WTC11 (cell line): ENCODE results near the gene DDX46. TPM values are rescaled to one million over a fixed set of nuclear protein-coding genes. Genes with fewer than 3 reads are reported as not detected.

Source experiments
- ATAC-seq: fragments of 200-7000 bp; cut with Tn5 transposase; 2 replicates; pipeline ENCODE4 v1.10.0; 2021; ENCODE audit warnings: mild to moderate bottlenecking, moderate library complexity
- CTCF ChIA-PET: fragments of 300-600 bp; sonication (Branson Sonifier 250); formaldehyde crosslinking; loops from one replicate; lab custom pipeline; 2021; ENCODE audit warnings: antibody characterized with exemption; lab: Charles Lee
- POLR2A ChIA-PET: fragments of 350-600 bp; sonication (Branson Sonifier 250); formaldehyde crosslinking; loops from one replicate; lab custom pipeline; 2021; ENCODE audit warnings: antibody characterized with exemption; lab: Charles Lee
- DNase-seq: peaks from one replicate; pipeline ENCODE4 v3.0.0; 2021; ENCODE audit warnings: low spot score
- H3K27ac Mint-ChIP-seq: 2 replicates; pipeline ENCODE4 v1.8.0; 2021; ENCODE audit warnings: mixed read lengths
- H3K27me3 Mint-ChIP-seq: 2 replicates; pipeline ENCODE4 v1.8.0; 2021; ENCODE audit warnings: low read depth, mild to moderate bottlenecking, moderate library complexity, mixed read lengths
- H3K36me3 Mint-ChIP-seq: 2 replicates; pipeline ENCODE4 v1.8.0; 2021; ENCODE audit warnings: mixed read lengths
- H3K4me1 Mint-ChIP-seq: 2 replicates; pipeline ENCODE4 v1.8.0; 2022; ENCODE audit warnings: mixed read lengths
- H3K4me3 Mint-ChIP-seq: 2 replicates; pipeline ENCODE4 v1.8.0; 2021; ENCODE audit warnings: mild to moderate bottlenecking, moderate library complexity, mixed read lengths
- H3K9me3 Mint-ChIP-seq: 2 replicates; pipeline ENCODE4 v1.8.0; 2021; ENCODE audit warnings: mixed read lengths
- ATF1 ChIP-seq: sonication (generic); formaldehyde crosslinking; IDR thresholded peaks from 2 replicates; pipeline ENCODE4 v1.8.1; 2023; ENCODE audit warnings: mild to moderate bottlenecking, moderate library complexity, missing genetic modification reagents
- CREM ChIP-seq: sonication (generic); formaldehyde crosslinking; IDR thresholded peaks from 2 replicates; pipeline ENCODE4 v1.8.1; 2022; ENCODE audit warnings: mild to moderate bottlenecking, missing genetic modification reagents, moderate library complexity
- ELF4 ChIP-seq: sonication (generic); formaldehyde crosslinking; IDR thresholded peaks from 2 replicates; pipeline ENCODE4 v1.8.1; 2022; ENCODE audit warnings: low read depth, mild to moderate bottlenecking, moderate library complexity, missing genetic modification reagents
- ESRRA ChIP-seq: sonication (generic); formaldehyde crosslinking; IDR thresholded peaks from 2 replicates; pipeline ENCODE4 v1.8.1; 2022; ENCODE audit warnings: mild to moderate bottlenecking, missing genetic modification reagents, borderline replicate concordance
- GABPB1 ChIP-seq: sonication (generic); formaldehyde crosslinking; IDR thresholded peaks from 2 replicates; pipeline ENCODE4 v1.8.1; 2023; ENCODE audit warnings: mild to moderate bottlenecking, missing genetic modification reagents
- PRRX2 ChIP-seq: fragments of 250-450 bp; sonication (Bioruptor Pico); IDR thresholded peaks from 2 replicates; pipeline ENCODE4 v1.8.0; 2021; ENCODE audit warnings: mild to moderate bottlenecking
- ZNF121 ChIP-seq: sonication (generic); formaldehyde crosslinking; IDR thresholded peaks from 2 replicates; pipeline ENCODE4 v1.8.0; 2023; ENCODE audit warnings: missing genetic modification reagents
- total RNA-seq: library from RNA; stranded (reverse); gene quantifications from 3 replicates; pipeline ENCODE4 v1.2.3, GENCODE V29; 2021
- TF ChIP-seq, protein P1 (sequence below): sonication (generic); formaldehyde crosslinking; IDR thresholded peaks from 2 replicates; pipeline ENCODE4 v1.8.1; 2023; ENCODE audit warnings: mild to moderate bottlenecking, moderate library complexity, missing genetic modification reagents
- TF ChIP-seq, protein P2 (sequence below): fragments of 250-450 bp; sonication (Bioruptor Pico); IDR thresholded peaks from 2 replicates; pipeline ENCODE4 v1.9.0; 2021; ENCODE audit warnings: mild to moderate bottlenecking
- TF ChIP-seq, protein P3 (sequence below): fragments of 200-600 bp; IDR thresholded peaks from 2 replicates; pipeline ENCODE4 v1.8.0; 2022; ENCODE audit warnings: antibody characterized with exemption
- TF ChIP-seq, protein P4 (sequence below): sonication (generic); formaldehyde crosslinking; IDR thresholded peaks from 2 replicates; pipeline ENCODE4 v1.8.0; 2022; ENCODE audit warnings: missing genetic modification reagents
- TF ChIP-seq, protein P5 (sequence below): sonication (generic); formaldehyde crosslinking; IDR thresholded peaks from 2 replicates; pipeline ENCODE4 v1.8.1; 2023; ENCODE audit warnings: mild to moderate bottlenecking, missing genetic modification reagents, borderline replicate concordance
- TF ChIP-seq, protein P6 (sequence below): fragments of 250-450 bp; sonication (Bioruptor Pico); IDR thresholded peaks from 2 replicates; pipeline ENCODE4 v1.9.0; 2021; ENCODE audit warnings: mild to moderate bottlenecking, borderline replicate concordance
- TF ChIP-seq, protein P7 (sequence below): sonication (generic); formaldehyde crosslinking; IDR thresholded peaks from 2 replicates; pipeline ENCODE4 v1.8.1; 2022; ENCODE audit warnings: mild to moderate bottlenecking, missing genetic modification reagents, moderate library complexity, borderline replicate concordance

DDX46 gene
- total RNA-seq, 1 experiment from 2014 or later: 123 TPM

DNA sequence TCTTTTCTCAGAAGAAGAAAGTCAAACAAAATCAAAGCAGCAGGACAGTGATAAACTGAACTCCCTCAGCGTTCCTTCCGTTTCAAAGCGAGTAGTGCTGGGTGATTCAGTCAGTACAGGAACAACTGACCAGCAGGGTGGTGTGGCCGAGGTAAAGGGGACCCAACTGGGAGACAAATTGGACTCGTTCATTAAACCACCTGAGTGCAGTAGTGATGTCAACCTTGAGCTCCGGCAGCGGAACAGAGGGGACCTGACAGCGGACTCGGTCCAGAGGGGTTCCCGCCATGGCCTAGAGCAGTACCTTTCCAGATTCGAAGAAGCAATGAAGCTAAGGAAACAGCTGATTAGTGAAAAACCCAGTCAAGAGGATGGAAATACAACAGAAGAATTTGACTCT lies 17.5 kb upstream of the DDX46 start:
- Mint-ChIP-seq H3K9me3 (no peaks in the 10 kb centered on the region), H3K4me1 (peaks cover 8% of the 10 kb centered on the region), H3K27ac (peak overlapping the region; percentile 64), H3K4me3 (no peak overlapping the region), H3K36me3 (peaks cover 19% of the 10 kb centered on the region), H3K27me3 (no peaks in the 10 kb centered on the region)
- ChIA-PET CTCF (interaction anchor here (0.6 to 4.3 kb wide), 3 partner anchors 29 to 164 kb away, joined by 3 to 30 read pairs (median 11); partner anchors contain the start of gene PCBD2), POLR2A (no interaction called here)
- TF ChIP-seq, protein P1, sequence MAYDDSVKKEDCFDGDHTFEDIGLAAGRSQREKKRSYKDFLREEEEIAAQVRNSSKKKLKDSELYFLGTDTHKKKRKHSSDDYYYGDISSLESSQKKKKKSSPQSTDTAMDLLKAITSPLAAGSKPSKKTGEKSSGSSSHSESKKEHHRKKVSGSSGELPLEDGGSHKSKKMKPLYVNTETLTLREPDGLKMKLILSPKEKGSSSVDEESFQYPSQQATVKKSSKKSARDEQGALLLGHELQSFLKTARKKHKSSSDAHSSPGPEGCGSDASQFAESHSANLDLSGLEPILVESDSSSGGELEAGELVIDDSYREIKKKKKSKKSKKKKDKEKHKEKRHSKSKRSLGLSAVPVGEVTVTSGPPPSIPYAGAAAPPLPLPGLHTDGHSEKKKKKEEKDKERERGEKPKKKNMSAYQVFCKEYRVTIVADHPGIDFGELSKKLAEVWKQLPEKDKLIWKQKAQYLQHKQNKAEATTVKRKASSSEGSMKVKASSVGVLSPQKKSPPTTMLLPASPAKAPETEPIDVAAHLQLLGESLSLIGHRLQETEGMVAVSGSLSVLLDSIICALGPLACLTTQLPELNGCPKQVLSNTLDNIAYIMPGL: no peak
- no peak for TF ChIP-seq ZNF121 (CRISPR knock-in tag)
- no peak for TF ChIP-seq PRRX2 (CRISPR knock-in tag)
- ATAC-seq: no peak
- no peak for DNase-seq

DNA sequence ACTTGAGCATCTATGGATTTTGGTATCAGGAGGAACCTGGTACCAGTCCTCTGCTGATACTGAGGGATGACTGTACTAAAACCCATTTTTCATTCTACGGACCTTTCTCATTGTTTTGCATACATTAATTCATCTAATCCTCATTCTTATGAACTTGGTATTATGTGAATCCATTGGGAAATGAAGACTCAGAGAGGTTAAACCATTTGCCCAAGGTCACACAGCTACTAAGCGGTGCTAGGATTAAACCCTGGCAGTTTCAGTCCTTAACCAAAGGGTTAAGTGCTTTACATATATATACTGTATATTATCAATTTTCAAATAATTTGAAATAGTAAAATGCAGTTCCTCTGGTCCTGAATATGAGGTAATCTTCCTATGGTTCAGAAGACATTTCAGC lies 16.4 kb upstream of the DDX46 start:
- Mint-ChIP-seq H3K9me3 (no peaks in the 10 kb centered on the region), H3K27me3 (no peaks in the 10 kb centered on the region), H3K27ac (no peak overlapping the region), H3K4me1 (peaks cover 8% of the 10 kb centered on the region), H3K4me3 (no peak overlapping the region), H3K36me3 (peaks cover 19% of the 10 kb centered on the region)
- POLR2A ChIA-PET: no interaction called here
- CTCF ChIA-PET: no interaction called here
- ATAC-seq (no peak), DNase-seq (no peak)
- TF ChIP-seq, protein P2, sequence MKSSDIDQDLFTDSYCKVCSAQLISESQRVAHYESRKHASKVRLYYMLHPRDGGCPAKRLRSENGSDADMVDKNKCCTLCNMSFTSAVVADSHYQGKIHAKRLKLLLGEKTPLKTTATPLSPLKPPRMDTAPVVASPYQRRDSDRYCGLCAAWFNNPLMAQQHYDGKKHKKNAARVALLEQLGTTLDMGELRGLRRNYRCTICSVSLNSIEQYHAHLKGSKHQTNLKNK (CRISPR knock-in tag): no peak
- no peak for TF ChIP-seq ESRRA (CRISPR knock-in tag)
- TF ChIP-seq, protein P3, sequence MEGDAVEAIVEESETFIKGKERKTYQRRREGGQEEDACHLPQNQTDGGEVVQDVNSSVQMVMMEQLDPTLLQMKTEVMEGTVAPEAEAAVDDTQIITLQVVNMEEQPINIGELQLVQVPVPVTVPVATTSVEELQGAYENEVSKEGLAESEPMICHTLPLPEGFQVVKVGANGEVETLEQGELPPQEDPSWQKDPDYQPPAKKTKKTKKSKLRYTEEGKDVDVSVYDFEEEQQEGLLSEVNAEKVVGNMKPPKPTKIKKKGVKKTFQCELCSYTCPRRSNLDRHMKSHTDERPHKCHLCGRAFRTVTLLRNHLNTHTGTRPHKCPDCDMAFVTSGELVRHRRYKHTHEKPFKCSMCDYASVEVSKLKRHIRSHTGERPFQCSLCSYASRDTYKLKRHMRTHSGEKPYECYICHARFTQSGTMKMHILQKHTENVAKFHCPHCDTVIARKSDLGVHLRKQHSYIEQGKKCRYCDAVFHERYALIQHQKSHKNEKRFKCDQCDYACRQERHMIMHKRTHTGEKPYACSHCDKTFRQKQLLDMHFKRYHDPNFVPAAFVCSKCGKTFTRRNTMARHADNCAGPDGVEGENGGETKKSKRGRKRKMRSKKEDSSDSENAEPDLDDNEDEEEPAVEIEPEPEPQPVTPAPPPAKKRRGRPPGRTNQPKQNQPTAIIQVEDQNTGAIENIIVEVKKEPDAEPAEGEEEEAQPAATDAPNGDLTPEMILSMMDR: no peak
- TF ChIP-seq, protein P4, sequence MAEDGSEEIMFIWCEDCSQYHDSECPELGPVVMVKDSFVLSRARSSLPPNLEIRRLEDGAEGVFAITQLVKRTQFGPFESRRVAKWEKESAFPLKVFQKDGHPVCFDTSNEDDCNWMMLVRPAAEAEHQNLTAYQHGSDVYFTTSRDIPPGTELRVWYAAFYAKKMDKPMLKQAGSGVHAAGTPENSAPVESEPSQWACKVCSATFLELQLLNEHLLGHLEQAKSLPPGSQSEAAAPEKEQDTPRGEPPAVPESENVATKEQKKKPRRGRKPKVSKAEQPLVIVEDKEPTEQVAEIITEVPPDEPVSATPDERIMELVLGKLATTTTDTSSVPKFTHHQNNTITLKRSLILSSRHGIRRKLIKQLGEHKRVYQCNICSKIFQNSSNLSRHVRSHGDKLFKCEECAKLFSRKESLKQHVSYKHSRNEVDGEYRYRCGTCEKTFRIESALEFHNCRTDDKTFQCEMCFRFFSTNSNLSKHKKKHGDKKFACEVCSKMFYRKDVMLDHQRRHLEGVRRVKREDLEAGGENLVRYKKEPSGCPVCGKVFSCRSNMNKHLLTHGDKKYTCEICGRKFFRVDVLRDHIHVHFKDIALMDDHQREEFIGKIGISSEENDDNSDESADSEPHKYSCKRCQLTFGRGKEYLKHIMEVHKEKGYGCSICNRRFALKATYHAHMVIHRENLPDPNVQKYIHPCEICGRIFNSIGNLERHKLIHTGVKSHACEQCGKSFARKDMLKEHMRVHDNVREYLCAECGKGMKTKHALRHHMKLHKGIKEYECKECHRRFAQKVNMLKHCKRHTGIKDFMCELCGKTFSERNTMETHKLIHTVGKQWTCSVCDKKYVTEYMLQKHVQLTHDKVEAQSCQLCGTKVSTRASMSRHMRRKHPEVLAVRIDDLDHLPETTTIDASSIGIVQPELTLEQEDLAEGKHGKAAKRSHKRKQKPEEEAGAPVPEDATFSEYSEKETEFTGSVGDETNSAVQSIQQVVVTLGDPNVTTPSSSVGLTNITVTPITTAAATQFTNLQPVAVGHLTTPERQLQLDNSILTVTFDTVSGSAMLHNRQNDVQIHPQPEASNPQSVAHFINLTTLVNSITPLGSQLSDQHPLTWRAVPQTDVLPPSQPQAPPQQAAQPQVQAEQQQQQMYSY: no peak

DNA sequence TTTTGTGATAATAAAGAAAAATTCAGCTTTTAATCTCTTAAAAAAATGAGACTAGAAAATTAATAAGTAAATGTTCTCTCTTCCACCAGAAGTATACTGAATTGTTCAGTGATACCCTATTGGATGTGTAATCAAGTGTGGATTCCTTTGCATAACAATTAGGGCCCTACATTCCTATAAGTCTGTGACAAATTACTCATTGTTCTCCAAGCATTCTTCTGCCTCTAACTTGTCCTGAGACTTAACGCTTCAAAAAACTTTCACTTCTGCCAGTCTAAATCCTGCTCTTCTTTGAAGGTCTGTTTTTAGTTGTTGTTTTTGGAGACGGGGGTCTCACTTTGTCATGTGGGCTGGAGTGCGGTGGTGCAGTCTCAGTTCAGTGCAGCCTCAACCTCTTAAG lies 9.2 kb upstream of the DDX46 start:
- no peak overlapping the region for H3K4me3 Mint-ChIP-seq
- no peaks in the 10 kb centered on the region for H3K27me3 Mint-ChIP-seq
- no peak for DNase-seq
- peaks cover 11% of the 10 kb centered on the region for H3K4me1 Mint-ChIP-seq
- peak; percentile 80 for ATAC-seq
- peaks cover 5% of the 10 kb centered on the region; the same call in 1 of the 2 replicates for H3K36me3 Mint-ChIP-seq
- ChIA-PET POLR2A (interaction anchor here (0.6 kb wide), 1 partner anchor 162 kb away, joined by 4 read pairs; no protein-coding TSS in a partner anchor), CTCF (interaction anchor here (1.0 kb wide), 1 partner anchor 9 kb away, joined by 3 read pairs; the partner anchor contains the start of gene DDX46)
- H3K9me3 Mint-ChIP-seq: no peaks in the 10 kb centered on the region
- peak overlapping the region; percentile 91 for H3K27ac Mint-ChIP-seq
- no peak for TF ChIP-seq ELF4 (CRISPR knock-in tag)
- TF ChIP-seq CREM (CRISPR knock-in tag): no peak
- TF ChIP-seq, protein P5, sequence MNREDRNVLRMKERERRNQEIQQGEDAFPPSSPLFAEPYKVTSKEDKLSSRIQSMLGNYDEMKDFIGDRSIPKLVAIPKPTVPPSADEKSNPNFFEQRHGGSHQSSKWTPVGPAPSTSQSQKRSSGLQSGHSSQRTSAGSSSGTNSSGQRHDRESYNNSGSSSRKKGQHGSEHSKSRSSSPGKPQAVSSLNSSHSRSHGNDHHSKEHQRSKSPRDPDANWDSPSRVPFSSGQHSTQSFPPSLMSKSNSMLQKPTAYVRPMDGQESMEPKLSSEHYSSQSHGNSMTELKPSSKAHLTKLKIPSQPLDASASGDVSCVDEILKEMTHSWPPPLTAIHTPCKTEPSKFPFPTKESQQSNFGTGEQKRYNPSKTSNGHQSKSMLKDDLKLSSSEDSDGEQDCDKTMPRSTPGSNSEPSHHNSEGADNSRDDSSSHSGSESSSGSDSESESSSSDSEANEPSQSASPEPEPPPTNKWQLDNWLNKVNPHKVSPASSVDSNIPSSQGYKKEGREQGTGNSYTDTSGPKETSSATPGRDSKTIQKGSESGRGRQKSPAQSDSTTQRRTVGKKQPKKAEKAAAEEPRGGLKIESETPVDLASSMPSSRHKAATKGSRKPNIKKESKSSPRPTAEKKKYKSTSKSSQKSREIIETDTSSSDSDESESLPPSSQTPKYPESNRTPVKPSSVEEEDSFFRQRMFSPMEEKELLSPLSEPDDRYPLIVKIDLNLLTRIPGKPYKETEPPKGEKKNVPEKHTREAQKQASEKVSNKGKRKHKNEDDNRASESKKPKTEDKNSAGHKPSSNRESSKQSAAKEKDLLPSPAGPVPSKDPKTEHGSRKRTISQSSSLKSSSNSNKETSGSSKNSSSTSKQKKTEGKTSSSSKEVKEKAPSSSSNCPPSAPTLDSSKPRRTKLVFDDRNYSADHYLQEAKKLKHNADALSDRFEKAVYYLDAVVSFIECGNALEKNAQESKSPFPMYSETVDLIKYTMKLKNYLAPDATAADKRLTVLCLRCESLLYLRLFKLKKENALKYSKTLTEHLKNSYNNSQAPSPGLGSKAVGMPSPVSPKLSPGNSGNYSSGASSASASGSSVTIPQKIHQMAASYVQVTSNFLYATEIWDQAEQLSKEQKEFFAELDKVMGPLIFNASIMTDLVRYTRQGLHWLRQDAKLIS (CRISPR knock-in tag): no peak
- TF ChIP-seq, protein P6, sequence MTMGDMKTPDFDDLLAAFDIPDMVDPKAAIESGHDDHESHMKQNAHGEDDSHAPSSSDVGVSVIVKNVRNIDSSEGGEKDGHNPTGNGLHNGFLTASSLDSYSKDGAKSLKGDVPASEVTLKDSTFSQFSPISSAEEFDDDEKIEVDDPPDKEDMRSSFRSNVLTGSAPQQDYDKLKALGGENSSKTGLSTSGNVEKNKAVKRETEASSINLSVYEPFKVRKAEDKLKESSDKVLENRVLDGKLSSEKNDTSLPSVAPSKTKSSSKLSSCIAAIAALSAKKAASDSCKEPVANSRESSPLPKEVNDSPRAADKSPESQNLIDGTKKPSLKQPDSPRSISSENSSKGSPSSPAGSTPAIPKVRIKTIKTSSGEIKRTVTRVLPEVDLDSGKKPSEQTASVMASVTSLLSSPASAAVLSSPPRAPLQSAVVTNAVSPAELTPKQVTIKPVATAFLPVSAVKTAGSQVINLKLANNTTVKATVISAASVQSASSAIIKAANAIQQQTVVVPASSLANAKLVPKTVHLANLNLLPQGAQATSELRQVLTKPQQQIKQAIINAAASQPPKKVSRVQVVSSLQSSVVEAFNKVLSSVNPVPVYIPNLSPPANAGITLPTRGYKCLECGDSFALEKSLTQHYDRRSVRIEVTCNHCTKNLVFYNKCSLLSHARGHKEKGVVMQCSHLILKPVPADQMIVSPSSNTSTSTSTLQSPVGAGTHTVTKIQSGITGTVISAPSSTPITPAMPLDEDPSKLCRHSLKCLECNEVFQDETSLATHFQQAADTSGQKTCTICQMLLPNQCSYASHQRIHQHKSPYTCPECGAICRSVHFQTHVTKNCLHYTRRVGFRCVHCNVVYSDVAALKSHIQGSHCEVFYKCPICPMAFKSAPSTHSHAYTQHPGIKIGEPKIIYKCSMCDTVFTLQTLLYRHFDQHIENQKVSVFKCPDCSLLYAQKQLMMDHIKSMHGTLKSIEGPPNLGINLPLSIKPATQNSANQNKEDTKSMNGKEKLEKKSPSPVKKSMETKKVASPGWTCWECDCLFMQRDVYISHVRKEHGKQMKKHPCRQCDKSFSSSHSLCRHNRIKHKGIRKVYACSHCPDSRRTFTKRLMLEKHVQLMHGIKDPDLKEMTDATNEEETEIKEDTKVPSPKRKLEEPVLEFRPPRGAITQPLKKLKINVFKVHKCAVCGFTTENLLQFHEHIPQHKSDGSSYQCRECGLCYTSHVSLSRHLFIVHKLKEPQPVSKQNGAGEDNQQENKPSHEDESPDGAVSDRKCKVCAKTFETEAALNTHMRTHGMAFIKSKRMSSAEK (CRISPR knock-in tag): no peak
- TF ChIP-seq, protein P7, sequence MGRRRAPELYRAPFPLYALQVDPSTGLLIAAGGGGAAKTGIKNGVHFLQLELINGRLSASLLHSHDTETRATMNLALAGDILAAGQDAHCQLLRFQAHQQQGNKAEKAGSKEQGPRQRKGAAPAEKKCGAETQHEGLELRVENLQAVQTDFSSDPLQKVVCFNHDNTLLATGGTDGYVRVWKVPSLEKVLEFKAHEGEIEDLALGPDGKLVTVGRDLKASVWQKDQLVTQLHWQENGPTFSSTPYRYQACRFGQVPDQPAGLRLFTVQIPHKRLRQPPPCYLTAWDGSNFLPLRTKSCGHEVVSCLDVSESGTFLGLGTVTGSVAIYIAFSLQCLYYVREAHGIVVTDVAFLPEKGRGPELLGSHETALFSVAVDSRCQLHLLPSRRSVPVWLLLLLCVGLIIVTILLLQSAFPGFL (CRISPR knock-in tag): no peak
- no peak for TF ChIP-seq GABPB1
- no peak for TF ChIP-seq ATF1
